ENCODE data around the gene GLE1. TPM values are rescaled to one million over a fixed set of nuclear protein-coding genes. Genes with fewer than 3 reads are reported as not detected.
"Not testable (repeated sequence)": the region's sequence is repeated elsewhere in the genome, so short reads cannot be mapped to it uniquely, and the experiment has no call there.

Gene GLE1
- total RNA-seq, 1 donor from 2014 or later, result 16.2 TPM

DNA sequence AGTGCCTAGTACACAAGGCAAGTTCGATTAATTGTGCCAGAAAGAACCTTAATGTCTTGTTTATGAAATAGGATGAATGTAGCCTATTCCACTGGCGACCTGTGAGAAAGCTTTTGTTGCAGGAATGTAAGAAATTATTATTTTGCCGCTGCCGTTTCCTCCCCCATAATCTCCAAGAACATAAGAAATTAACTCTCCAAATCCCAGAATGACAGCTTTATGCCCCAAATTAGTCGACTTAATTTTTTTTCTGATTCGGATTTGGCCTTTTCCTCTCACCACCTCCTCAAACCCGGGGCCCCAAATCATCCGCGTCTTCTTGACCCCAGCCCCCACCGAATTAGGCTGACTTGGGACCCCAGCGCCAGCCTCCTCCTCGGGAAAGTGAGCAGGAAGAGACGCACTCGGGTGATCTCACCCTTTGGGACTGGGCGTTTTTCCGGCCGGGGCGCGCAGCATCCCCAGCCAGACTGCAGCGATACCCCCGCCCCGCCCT, 47.2 kb downstream of the GLE1 start:
- peak; percentile 37 for DNase-seq (ENCODE audit: low read depth, low spot score)

DNA sequence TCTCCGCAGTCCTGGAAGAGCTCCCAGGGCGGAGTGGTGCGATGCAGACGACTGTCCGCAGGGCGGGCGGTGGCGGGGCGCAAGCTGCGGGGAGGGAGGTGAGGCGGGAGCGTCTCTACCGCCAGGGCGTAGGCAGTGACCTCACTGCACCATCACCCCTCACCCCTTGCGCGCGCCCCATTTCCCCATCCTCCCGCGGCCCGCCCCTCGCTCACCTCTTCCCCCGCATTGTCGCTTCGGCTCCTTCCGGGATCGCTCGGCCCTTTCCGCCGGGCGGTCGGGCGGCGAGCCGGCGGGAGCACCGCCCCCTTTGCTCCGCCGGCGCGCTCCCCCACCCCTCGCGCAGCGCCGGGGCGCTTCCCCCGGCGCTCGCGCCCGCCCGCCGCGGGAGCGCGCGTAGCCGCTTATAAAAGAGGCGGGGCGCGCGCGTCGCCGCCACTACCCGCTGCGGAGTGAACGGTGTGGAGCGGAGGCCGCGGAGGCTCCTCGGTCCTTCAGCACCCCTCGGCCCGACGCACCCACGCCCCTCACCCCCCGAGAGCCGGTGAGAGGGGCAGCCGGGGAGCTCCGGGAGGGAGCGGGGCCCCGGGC, 47.7 kb downstream of the GLE1 start, which contains the start of gene SPTAN1:
Gene SPTAN1, plus strand, starts transcription at position 435 of the 591 bp plus-strand sequence. CDS start 14,154 bp downstream, outside the sequence.
- peak; percentile 44 for DNase-seq (ENCODE audit: low read depth, low spot score)

DNA sequence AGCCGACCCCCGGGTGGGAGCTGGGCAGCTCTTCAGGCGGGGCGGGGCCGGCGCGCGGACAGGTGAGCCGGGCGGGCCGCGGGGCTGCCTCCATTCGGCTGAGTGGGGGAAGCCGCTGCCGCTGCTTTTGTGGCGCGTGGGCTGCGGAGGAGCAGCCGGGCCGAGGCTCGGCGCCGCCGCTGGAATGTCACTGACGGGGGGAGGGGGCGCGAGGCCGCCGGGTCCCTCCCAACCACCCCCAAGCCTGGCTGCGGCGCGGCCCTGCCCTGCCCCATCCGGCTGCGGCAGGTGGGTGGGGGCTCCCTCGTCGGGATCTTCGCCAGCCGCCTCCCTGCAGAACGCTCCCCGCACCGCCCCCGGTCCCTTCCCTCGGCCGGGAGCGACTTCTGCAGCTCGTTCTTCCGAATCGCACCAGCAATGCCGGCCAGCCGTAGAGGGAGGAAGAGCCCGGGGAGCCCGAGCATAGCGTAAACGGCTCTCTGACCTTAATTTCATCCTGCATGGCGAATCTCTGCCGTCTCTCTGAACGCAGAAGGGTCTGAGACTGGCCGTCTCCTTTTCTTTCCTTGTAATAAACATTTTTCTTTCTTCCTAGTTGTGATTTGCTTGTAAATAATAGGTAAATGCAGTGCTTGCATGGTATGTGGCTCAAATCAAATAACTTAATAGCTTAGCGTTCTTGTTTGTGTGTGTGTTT, 48.4 kb downstream of the GLE1 start:
- DNase-seq (ENCODE audit: low read depth, low spot score), result no peak

DNA sequence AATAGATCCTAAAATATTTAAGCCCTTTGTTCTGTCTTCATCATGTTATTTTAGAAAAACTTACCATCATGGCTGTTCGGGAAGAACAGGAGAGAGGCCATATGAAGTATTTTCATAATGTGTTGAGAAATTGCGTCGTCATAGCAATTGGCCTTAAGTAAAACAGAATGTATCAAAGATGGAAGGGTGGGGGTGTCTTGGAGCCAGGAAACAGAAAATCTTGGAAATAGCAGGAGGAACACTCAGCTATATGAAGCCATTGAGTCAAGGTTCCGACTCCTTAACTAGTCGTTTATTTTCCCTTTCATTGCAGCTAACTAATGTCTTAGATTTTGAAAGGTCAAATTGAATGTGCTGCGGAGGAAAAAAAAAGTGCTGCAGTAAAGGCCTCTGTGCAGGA, 49.2 kb downstream of the GLE1 start:
- peak; percentile 37 for DNase-seq (ENCODE audit: low read depth, low spot score)

DNA sequence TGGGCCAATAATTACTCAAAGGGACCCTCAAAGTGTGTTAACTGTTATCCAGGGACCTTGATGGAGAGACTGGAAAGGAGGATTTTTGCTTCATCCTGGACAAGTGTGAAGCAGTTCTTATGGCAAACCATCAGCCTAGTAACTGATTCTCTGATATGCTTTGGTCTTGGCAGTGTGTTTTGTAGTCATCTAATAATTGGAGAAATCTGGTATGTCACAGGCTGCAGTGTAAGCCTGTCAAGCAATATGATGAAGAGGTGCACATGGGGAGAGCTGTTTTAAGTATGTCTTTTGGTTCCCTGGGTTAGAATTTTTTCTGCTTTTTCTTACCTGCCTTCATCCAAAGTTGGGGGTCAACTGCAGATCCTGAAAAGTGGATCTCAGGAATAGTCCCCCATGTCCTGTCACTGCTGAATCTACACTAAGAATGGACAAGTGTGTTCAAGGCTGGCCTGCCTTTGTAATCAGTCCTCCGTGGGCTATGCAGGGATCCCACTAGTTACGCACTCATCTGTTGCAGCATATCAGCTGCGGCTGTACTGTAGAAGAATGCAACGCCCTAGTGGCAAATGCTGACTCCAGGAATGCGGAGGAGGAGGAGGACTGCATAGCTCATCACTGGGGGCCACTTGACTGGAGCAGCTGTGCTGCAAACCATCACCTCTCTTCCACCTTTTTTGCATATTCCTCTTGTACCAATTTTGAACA, 49.8 kb downstream of the GLE1 start:
- no peak for DNase-seq (ENCODE audit: low read depth, low spot score)

DNA sequence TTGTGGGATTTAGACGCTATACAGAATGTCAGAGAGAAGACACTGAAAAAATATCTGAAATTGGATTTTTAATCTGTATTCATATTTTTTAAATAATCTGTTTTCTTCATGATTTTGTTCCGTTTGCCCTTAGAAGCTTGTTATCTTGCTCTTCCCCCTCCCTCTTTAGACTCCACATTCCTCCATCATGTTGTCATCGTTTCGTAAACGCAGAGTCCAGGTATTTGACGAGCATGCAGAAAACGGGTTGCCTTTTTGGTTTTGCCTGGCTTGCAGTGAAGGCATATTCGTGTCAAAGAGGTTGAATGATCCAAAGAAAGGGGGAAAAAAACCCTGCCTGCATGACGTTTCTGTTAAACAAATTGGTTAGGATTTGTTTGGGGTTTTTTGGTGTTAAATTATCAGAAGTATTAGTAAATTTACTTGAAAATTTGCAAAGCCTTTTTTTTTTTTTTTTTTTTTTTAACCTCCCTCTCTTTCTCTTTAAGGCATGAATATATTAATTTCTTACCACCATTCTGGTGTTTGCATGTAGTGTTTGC, 50.7 kb downstream of the GLE1 start:
- no peak for DNase-seq (ENCODE audit: low read depth, low spot score)

DNA sequence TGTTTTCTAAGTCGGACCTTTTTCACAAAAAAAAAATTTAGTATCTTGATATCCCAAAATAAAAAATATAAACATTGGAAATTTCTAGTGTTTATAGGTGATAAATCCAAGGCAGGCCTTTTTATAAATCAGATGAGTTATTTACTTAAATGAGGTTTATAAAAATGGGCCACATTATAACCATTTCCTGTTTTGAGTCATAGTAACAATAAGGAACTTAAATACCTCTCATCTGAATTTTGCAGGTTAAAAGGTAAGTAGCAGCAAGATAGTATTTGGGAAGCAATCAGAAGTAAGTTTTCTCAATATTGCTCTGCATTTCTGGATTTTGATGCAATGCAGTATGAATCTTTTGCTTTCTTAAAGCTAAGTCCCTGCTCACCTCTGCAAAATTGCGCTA, 51.8 kb downstream of the GLE1 start:
- no peak for DNase-seq (ENCODE audit: low read depth, low spot score)

DNA sequence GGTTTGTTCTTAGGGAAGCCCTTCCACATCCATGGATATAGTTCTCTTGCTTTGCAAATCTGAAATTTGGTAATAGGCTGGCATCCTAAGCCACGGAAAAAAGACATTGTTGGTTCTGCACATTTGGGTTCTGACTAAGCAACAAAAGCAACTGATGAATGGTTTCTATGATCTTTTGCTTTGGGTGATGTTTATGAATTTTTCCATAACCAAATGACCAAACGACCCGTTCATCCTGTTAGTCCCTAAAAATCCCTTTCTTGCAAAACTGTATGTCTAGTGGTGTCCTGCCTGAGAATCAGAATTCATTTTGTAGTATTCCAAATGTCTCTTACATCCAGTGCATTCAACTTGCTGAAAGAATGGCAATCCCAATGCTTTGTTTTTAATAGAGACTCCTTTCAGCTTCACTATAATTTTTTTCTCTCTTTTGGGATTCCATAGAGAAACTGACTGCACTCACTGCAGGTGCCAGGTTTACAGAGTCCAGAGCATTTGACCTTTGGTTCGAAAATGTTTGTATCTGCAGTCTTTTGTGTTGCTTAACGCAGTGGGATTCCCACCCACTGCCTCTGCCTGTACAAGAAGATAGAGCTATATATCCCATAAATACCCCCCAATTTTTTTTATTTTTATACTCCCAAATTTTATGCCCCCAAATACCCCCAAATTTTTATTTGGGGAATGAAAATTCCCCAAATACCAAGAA, 52.6 kb downstream of the GLE1 start:
- DNase-seq (ENCODE audit: low read depth, low spot score), result no peak

DNA sequence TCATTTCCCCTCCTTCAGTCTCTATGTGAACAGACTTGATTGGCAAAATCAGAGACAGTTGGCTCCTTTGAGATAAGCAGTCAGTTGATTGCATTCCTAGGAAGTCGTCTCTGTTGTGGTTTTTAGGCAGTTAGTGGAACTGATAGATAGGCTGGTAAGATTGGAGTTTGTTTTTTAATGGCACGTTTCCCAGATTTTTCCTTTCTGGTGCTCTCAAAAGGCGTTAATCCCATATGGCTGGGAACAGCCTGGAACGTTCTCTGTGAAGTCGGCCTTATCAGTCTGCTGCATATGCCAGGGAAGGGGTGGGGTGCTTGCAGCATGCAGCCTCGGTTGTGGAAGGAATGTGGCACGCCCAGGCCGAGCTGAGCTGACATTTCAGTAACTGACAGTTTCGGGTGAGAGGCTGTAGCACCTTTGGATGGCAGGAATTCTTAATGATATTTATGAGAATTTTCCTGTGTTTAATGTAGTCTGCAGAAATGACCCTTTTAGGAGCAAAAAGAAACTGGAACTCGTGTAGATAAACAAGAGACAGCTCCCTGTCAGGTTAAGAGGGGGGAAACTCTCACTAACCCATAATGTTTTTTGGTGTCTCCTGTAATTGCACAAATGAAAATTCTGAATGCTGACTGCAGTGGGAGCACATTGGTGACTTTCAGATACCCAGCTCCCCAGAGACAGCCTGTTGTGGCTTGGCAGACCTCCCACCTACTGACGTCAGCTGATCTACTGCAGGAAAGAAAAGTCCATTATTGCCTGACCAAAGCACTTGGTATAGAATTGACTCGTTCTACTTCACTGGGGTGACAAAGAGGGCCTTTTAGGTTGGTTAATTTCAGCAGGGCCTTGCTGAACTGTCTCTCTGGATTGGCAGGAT, 54.2 kb downstream of the GLE1 start:
- peak; percentile 93 for DNase-seq (ENCODE audit: low read depth, low spot score)

DNA sequence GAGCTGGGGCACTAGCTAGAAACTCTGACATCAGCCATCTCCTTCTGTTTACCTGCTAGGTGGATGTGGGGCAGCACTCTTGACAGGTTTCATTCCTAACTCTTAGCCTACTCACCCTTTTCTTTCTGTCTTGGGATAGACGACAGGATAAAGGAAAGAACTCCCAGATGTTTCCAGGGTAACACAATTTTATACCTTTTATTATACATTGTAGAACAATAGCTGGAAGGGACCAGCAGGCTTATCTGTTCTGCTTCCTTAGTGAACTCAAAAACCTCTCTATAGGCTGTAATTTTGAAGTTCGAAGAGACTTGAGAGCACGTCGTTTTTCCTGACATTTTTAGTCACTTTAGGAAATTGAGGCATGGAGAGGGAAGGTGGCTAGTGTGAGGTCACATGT, 61.1 kb downstream of the GLE1 start:
- peak; percentile 44 for DNase-seq (ENCODE audit: low read depth, low spot score)

DNA sequence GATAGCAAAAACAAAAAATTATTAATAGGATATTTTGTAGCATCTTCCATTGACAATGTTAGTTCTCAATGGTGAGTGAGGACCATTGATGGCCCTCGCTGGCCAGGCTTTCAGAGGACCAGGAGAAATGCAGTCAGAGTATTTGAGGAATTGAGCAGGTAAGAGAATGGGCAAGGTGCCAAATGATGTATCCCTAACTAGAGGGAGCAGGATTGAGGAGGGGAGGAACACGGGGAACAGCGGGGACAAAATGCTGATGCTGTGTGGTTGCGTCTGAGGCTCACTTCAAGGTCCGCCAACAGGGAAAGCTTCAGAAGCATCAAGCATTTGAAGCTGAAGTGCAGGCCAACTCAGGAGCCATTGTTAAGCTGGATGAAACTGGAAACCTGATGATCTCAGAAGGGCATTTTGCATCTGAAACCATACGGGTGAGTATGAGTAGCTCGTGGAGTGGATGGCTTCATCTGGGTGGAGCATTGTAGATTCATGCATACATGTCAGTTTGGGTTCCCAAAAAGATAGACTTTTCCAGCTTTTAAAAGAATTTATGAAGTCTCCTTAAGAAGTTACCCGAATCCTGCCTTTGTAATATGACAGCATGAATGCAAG, 64.1 kb downstream of the GLE1 start:
- no peak for DNase-seq (ENCODE audit: low read depth, low spot score)

DNA sequence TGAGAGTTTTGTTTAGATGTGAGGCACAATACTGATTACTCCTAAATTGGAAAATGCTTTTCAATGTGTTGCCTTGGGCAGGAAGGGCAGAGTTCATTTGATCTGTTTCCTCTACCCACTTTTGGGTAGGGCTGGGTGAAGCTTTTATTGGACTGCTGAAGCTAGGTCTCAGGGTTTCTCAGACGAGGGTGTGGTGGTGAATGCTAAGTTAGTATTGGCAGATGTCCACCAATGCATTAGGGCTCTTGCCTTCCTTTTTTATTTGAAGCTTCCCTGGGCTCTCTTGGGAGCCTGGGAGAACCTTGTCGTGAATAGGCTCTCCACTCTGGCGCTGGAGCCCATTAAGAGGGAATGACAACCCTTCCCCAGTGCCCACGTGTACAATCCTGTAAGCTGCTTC, 71.0 kb downstream of the GLE1 start:
- DNase-seq (ENCODE audit: low read depth, low spot score), result no peak

DNA sequence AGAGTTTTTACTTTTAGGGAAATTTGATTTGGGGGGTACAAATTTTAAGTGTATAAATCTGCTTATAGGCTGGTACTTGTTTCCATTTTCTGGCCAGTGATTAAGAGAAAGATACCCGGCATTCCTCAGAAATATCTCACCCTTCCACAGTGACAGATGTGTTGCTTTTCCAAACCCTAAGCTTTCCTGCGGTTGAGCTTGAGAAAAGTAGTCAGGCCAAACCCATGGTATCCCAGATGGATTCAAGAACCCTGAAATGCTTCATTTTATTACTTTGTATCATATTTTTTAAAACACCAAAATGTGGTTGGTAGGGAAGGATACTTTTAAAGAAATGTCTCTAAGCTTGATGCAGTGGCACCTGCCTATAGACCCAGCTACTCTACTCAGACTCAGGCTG, 71.4 kb downstream of the GLE1 start:
- no peak for DNase-seq (ENCODE audit: low read depth, low spot score)

DNA sequence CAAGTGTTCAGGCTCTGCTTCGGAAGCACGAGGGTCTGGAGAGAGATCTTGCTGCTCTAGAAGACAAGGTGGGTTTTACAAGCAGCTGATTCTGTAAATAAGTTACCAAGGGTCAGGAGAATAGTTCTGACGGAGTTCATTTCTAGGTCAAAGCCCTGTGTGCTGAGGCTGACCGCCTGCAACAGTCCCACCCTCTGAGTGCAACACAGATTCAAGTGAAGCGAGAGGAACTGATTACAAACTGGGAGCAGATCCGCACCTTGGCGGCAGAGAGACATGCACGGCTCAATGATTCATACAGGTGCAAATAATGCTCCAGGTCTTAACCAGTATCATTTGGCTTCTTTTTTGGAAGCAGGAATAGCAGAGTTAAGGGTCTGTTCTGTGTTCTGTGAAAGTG, 72.7 kb downstream of the GLE1 start:
- DNase-seq (ENCODE audit: low read depth, low spot score), result no peak

DNA sequence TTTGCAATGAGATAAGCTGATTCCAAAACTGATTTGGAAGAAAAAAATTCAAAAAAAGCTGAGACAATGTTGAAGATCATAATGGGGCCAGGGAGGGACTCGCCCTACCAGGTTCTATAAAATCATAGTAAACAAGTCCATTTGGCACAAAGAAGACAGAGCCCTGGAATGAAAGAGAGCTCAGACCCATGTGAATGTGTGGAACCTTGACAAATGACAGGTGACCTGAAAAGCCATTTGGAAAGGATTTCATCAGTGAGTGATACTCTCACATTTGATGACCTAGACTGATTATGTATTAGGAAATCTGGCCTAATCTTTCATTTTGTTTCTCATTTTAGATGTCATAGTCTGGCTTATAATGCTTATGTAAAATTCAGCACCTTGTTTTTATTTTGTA, 74.7 kb downstream of the GLE1 start:
- no peak for DNase-seq (ENCODE audit: low read depth, low spot score)

DNA sequence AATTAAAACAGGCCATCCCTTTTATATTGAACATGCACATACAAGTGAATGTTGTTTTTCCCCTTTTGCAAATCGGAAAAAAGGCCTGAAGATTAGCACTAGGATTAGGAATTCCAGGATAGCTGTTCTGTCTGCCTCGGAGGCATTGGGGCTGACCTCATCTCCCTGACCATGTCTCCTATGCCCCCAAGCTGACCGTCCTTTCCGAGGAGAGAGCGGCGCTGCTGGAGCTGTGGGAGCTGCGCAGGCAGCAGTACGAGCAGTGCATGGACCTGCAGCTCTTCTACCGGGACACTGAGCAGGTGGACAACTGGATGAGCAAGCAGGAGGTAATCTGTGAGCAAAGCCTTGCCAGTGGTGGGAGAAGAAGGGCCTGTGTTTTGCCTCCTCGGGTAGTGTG, 76.2 kb downstream of the GLE1 start:
- DNase-seq (ENCODE audit: low read depth, low spot score), result no peak

DNA sequence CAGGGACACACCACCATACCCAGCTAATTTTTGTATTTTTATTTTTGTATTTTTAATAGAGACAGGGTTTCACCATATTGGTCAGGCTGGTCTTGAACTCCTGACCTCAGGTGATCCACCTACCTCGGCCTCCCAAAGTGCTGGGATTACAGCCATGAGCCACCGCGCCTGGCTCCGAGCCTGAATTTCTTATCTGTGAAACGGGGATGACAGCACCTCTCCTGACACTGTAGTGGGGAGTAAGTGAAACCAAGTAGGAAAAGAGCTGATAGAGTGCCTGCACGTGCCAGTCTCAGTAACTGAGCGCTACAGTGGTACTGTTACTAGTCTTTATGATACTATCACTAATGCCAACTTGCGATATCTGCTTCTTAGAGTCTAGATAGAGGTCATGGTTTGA, 80.6 kb downstream of the GLE1 start:
- not testable (repeated sequence) for DNase-seq (ENCODE audit: low read depth, low spot score)

DNA sequence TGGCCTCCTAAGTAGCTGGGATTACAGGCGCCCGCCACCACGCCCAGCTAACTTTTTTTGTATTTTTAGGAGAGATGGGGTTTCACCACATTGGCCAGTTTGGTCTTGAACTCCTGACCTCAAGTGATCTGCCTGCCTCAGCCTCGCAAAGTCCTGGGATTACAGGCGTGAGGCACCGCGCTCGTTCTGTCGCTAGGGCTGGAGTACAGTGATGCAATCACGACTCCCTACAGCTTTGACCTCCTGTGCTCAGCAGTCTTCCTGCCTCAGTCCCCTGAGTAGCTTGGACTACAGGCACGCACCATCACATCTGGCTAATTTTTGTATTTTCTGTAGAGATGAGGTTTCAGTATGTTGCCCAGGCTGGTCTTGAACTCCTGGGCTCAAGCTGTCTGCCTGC, 82.4 kb downstream of the GLE1 start:
- not testable (repeated sequence) for DNase-seq (ENCODE audit: low read depth, low spot score)

DNA sequence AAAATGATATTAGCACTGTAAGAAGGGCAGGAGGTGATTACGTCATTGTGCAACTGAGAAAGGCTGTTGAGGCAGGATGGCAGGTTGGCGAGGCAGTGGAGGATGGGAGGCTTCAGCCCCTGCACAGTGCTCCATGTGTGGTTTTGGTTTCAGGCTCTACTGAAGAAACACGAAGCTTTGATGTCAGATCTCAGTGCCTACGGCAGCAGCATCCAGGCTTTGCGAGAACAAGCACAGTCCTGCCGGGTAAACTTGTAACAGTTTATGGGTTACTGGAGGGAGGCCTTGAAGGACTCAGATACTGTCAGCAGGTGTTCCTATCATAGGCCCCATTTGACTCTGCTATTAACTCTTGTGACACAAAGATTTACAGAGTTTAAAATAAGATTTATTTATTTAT, 82.9 kb downstream of the GLE1 start:
- DNase-seq (ENCODE audit: low read depth, low spot score), result no peak

DNA sequence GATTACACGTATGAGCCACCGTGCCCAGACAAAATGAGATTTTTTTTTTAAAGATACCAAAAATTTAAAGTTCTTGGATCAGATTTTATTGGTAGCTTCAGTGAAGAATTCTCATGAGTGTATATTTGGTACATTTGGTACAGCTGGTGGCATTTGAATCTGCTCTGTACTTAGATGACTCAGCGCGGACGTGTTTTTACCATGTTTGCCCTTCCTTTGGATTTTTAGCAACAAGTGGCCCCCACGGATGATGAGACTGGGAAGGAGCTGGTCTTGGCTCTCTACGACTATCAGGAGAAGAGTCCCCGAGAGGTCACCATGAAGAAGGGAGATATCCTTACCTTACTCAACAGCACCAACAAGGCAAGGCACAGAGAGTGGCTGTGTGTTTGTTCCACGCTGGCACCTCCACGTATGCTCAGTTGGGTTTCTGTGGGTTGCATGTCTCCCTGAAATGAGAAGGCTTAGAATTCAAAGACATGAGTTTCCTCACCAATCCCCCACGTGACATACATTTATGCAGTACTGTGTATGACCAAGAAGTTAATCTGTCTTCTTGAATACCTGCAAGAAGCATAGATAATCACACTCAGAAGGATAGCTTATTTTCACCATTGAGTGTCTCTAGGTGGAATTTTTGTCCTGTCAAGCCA, 84.2 kb downstream of the GLE1 start:
- DNase-seq (ENCODE audit: low read depth, low spot score), result no peak
